ENCODE measurements around the gene GAB2. TPM values are rescaled to one million over a fixed set of nuclear protein-coding genes. Genes with fewer than 3 reads are reported as not detected.

Gene GAB2
- total and polyA plus RNA-seq, 2 of the 13 experiments (the other 11 are each of a cell fraction or from before 2014, with no cell fraction given), result 4.1 to 8.6 TPM

DNA sequence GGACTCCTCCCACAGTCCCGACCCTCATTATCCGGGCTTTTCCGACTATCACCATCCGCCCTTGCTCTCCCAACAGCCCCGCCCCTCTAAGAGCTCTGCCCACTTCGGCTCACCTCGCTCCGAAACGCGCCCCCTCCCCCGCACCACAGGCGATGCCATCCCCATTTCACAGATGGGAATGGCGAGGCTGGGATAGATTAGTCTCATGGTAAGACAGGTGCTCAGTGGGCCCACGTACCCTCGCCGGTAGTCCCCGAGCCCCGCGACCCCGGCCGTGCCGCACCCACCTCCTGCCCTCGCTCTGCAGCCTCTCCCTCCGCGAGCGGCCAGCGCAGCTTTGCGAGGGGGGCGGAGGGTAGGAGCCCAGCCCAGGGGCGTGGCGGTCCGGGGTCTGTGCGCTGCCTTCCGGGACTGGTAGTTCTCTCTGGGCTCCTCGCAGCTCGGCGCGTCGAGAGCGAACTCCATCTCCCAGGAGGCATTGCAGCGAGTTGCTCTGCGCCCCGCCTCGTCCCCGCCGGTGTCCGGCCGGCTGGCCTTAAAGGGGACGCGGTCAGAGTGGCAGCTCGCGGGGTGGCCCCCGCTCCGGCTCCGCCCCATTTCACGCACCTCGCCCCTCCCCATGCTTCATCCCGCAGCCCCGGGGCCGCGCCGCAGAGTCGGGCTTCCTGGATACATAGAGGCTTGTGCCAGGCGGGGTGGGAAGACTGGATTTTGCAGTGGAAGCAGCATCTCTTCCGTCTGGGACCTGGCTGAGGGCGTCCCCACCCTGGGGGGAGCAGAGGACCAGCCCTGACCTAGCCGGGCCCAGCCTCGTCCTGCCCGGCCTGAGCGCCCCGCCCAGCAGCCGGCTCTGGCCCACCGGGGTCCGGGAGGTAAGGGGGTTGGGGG, 229.1 kb downstream of the GAB2 start, which contains the start of the genes KCTD21 and USP35 (continued):
- TF ChIP-seq MAFF (IDR thresholded peaks at IDR 0.05; ENCODE audit: low read depth, low read length), result no peak
- TF ChIP-seq U2AF2 (IDR thresholded peaks at IDR 0.05; ENCODE audit: low read depth, low read length), result 0 out of 2 replicates have a peak, but pooled peaks have one; percentile 36
- TF ChIP-seq ERF (CRISPR knock-in tag; IDR thresholded peaks at IDR 0.05), result peak; percentile 79; the same call in 1 of the 2 replicates
- no peak for TF ChIP-seq ZNF10 (CRISPR knock-in tag; IDR thresholded peaks at IDR 0.05; ENCODE audit: borderline replicate concordance, low read depth)
- TF ChIP-seq YEATS4 (CRISPR knock-in tag; IDR thresholded peaks at IDR 0.05; ENCODE audit: borderline replicate concordance), result peak; percentile 15; the same call in 1 of the 2 replicates
- TF ChIP-seq RBM39 (IDR thresholded peaks at IDR 0.05; ENCODE audit: low read depth, low read length, poor library complexity, severe bottlenecking), result peak; percentile 96
- TF ChIP-seq ZNF512B (CRISPR knock-in tag; IDR thresholded peaks at IDR 0.05; ENCODE audit: borderline replicate concordance), result no peak
- 0 out of 2 replicates have a peak, but pooled peaks have one; percentile 19 for TF ChIP-seq HOXA5 (CRISPR knock-in tag; IDR thresholded peaks at IDR 0.05)
- no peak for TF ChIP-seq ZNF468 (CRISPR knock-in tag; IDR thresholded peaks at IDR 0.05)
- TF ChIP-seq ZNF430 (CRISPR knock-in tag; IDR thresholded peaks at IDR 0.05), result no peak
- TF ChIP-seq FOXA1 (IDR thresholded peaks at IDR 0.05), result no peak
- no peak for TF ChIP-seq FOXA1 (CRISPR knock-in tag; IDR thresholded peaks at IDR 0.05)
- TF ChIP-seq, protein P1, sequence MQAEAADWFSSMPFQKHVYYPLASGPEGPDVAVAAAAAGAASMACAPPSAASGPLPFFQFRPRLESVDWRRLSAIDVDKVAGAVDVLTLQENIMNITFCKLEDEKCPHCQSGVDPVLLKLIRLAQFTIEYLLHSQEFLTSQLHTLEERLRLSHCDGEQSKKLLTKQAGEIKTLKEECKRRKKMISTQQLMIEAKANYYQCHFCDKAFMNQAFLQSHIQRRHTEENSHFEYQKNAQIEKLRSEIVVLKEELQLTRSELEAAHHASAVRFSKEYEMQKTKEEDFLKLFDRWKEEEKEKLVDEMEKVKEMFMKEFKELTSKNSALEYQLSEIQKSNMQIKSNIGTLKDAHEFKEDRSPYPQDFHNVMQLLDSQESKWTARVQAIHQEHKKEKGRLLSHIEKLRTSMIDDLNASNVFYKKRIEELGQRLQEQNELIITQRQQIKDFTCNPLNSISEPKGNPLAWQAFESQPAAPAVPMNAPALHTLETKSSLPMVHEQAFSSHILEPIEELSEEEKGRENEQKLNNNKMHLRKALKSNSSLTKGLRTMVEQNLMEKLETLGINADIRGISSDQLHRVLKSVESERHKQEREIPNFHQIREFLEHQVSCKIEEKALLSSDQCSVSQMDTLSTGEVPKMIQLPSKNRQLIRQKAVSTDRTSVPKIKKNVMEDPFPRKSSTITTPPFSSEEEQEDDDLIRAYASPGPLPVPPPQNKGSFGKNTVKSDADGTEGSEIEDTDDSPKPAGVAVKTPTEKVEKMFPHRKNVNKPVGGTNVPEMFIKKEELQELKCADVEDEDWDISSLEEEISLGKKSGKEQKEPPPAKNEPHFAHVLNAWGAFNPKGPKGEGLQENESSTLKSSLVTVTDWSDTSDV (CRISPR knock-in tag; IDR thresholded peaks at IDR 0.05), result no peak
- 0 out of 2 replicates have a peak, but pooled peaks have one; percentile 22 for TF ChIP-seq HMG20B (CRISPR knock-in tag; conservative IDR thresholded peaks at IDR 0.05)
- no peak for TF ChIP-seq PCBP2 (optimal IDR thresholded peaks at IDR 0.05; ENCODE audit: low read depth, low read length, poor library complexity, severe bottlenecking)
- peak; percentile 32; the same call in 1 of the 2 replicates for TF ChIP-seq ZC3H13 (CRISPR knock-in tag; IDR thresholded peaks at IDR 0.05)
- TF ChIP-seq MAX (IDR thresholded peaks at IDR 0.05), result peak; percentile 86
- TF ChIP-seq ZNF180 (CRISPR knock-in tag; IDR thresholded peaks at IDR 0.05; ENCODE audit: borderline replicate concordance, low read depth), result no peak; the same call in 1 of the 2 replicates
- peak; percentile 82; the same call in 1 of the 2 replicates for TF ChIP-seq ZNF510 (CRISPR knock-in tag; IDR thresholded peaks at IDR 0.05; ENCODE audit: low read depth)
- TF ChIP-seq ZNF441 (CRISPR knock-in tag; IDR thresholded peaks at IDR 0.05; ENCODE audit: borderline replicate concordance), result no peak
- TF ChIP-seq, protein P2, sequence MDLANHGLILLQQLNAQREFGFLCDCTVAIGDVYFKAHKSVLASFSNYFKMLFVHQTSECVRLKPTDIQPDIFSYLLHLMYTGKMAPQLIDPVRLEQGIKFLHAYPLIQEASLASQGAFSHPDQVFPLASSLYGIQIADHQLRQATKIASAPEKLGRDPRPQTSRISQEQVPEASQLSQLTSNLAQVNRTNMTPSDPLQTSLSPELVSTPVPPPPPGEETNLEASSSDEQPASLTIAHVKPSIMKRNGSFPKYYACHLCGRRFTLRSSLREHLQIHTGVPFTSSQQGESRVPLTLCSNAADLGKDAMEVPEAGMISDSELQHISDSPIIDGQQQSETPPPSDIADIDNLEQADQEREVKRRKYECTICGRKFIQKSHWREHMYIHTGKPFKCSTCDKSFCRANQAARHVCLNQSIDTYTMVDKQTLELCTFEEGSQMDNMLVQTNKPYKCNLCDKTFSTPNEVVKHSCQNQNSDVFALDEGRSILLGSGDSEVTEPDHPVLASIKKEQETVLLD (CRISPR knock-in tag; IDR thresholded peaks at IDR 0.05; ENCODE audit: low read depth), result peak; percentile 64; the same call in 1 of the 2 replicates
